ENCODE measurements around the gene GPAM. TPM values are rescaled to one million over a fixed set of nuclear protein-coding genes. Genes with fewer than 3 reads are reported as not detected.

The GPAM gene
- total RNA-seq, 1 donor from 2014 or later, result 29.7 TPM

Other genes with a start within 250 kb of the GPAM start
- not detected for gene TECTB, start 99.6 kb upstream of the GPAM start, total RNA-seq
- gene ACSL5, start 190.4 kb upstream of the GPAM start, total RNA-seq, result 6.0 TPM

Data from Right ventricle myocardium superior (tissue), 1 donor.